Neural progenitor cell (in vitro differentiated cells): ENCODE results near the gene PIK3R2. TPM values are rescaled to one million over a fixed set of nuclear protein-coding genes. Genes with fewer than 3 reads are reported as not detected.
A peak's percentile ranks its signal among the peaks of the same experiment; 100 is the strongest.

ENCODE experiments used
- DNase-seq: peaks from one replicate; pipeline ENCODE4 v3.0.0-alpha.2; 2016; ENCODE audit warnings: low spot score
- H2AFZ ChIP-seq: fragments of 200-600 bp; sonication (generic); replicated peaks from 2 replicates; pipeline ENCODE4 v1.6.1; 2016; ENCODE audit warnings: antibody characterized with exemption
- H3F3A ChIP-seq: fragments of 200-600 bp; sonication (generic); 2 replicates; pipeline ENCODE4 v1.6.1; 2016; ENCODE audit warnings: antibody characterized with exemption, low read depth
- H3K27ac ChIP-seq: fragments of 200-600 bp; sonication (generic); 2 replicates; pipeline ENCODE4 v1.5.1; 2016; ENCODE audit warnings: mild to moderate bottlenecking
- H3K27me3 ChIP-seq: fragments of 200-600 bp; sonication (generic); 2 replicates; pipeline ENCODE4 v1.6.1; 2016; ENCODE audit warnings: mild to moderate bottlenecking, moderate library complexity
- H3K36me3 ChIP-seq: fragments of 200-600 bp; sonication (generic); 2 replicates; pipeline ENCODE4 v1.5.1; 2016
- H3K4me1 ChIP-seq: fragments of 200-600 bp; sonication (generic); 2 replicates; pipeline ENCODE4 v1.6.1; 2016; ENCODE audit warnings: mixed run types
- H3K4me2 ChIP-seq: fragments of 200-600 bp; sonication (generic); 2 replicates; pipeline ENCODE4 v1.6.1; 2016
- H3K4me3 ChIP-seq: fragments of 200-600 bp; sonication (generic); 2 replicates; pipeline ENCODE4 v1.5.1; 2016
- H3K79me2 ChIP-seq: fragments of 200-600 bp; sonication (generic); 2 replicates; pipeline ENCODE4 v1.6.1; 2016; ENCODE audit warnings: low read depth
- H3K9ac ChIP-seq: fragments of 200-600 bp; sonication (generic); 2 replicates; pipeline ENCODE4 v1.6.1; 2016
- H3K9me3 ChIP-seq: fragments of 200-600 bp; sonication (generic); 2 replicates; pipeline ENCODE4 v1.5.1; 2016; ENCODE audit warnings: low read depth
- H4K20me1 ChIP-seq: fragments of 200-600 bp; sonication (generic); 2 replicates; pipeline ENCODE4 v1.6.1; 2016; ENCODE audit warnings: low read depth
- H3K27ac Mint-ChIP-seq: 3 replicates; pipeline ENCODE4 v1.8.0; 2021; ENCODE audit warnings: mixed read lengths
- H3K27me3 Mint-ChIP-seq: 2 replicates; pipeline ENCODE4 v1.8.0; 2022; ENCODE audit warnings: low read depth, mild to moderate bottlenecking, inconsistent platforms, moderate library complexity, mixed read lengths; ENCODE audit not compliant: insufficient read depth
- H3K36me3 Mint-ChIP-seq: 3 replicates; pipeline ENCODE4 v1.8.0; 2021; ENCODE audit warnings: mixed read lengths
- H3K4me1 Mint-ChIP-seq: 3 replicates; pipeline ENCODE4 v1.8.0; 2021; ENCODE audit warnings: mixed read lengths
- H3K4me3 Mint-ChIP-seq: 3 replicates; pipeline ENCODE4 v1.8.0; 2021; ENCODE audit warnings: mild to moderate bottlenecking, moderate library complexity, mixed read lengths
- H3K9me3 Mint-ChIP-seq: 3 replicates; pipeline ENCODE4 v1.8.0; 2020; ENCODE audit warnings: mixed read lengths
- CTCF ChIP-seq: fragments of 200-600 bp; sonication (generic); IDR thresholded peaks from 2 replicates; pipeline ENCODE4 v1.5.1; 2017; ENCODE audit warnings: antibody characterized with exemption, mild to moderate bottlenecking
- EZH2 ChIP-seq: fragments of 200-600 bp; sonication (generic); IDR thresholded peaks from 2 replicates; pipeline ENCODE4 v1.6.1; 2017; ENCODE audit warnings: antibody characterized with exemption, mild to moderate bottlenecking, moderate library complexity
- EZH2phosphoT487 ChIP-seq: fragments of 200-600 bp; sonication (generic); IDR thresholded peaks from 2 replicates; pipeline ENCODE4 v1.6.1; 2017; ENCODE audit warnings: antibody characterized with exemption
- total RNA-seq: library from RNA; depleted of rRNA; stranded (reverse); fragments of >200 nt; gene quantifications from 2 replicates; pipeline ENCODE4 v1.2.3, GENCODE V29; 2015; ENCODE audit warnings: low replicate concordance

PIK3R2 gene
- total RNA-seq, 1 donor from 2014 or later: 21.4 TPM

- H3K4me1 ChIP-seq: peaks cover 10% of the 10 kb centered on the region
- no peak overlapping the region for H3K27ac ChIP-seq
- peaks cover 8% of the 10 kb centered on the region for H3K79me2 ChIP-seq
- H3K9ac ChIP-seq: no peak overlapping the region
- H3K4me3 ChIP-seq: no peak overlapping the region
- no peak for TF ChIP-seq CTCF
- no peak overlapping the region for H2AFZ ChIP-seq
- peaks cover 18% of the 10 kb centered on the region for H4K20me1 ChIP-seq
- H3K27me3 Mint-ChIP-seq: peaks cover 10% of the 10 kb centered on the region
- H3K4me1 Mint-ChIP-seq: peaks cover 19% of the 10 kb centered on the region
- no peaks in the 10 kb centered on the region for H3K9me3 ChIP-seq
- H3K36me3 Mint-ChIP-seq: peaks cover 7% of the 10 kb centered on the region
- H3K4me2 ChIP-seq: no peak overlapping the region
- H3K27ac Mint-ChIP-seq: no peak overlapping the region
- H3K27me3 ChIP-seq: no peaks in the 10 kb centered on the region
- peaks cover 22% of the 10 kb centered on the region for H3F3A ChIP-seq
- no peaks in the 10 kb centered on the region for H3K36me3 ChIP-seq
- H3K9me3 Mint-ChIP-seq: no peaks in the 10 kb centered on the region
- peak overlapping the region; percentile 48 for H3K4me3 Mint-ChIP-seq
- DNase-seq: no peak
Measured at GRCh38 chr19:18196511-18196845, 43.5 kb downstream of the PIK3R2 start.

- H3K4me3 Mint-ChIP-seq: no peak overlapping the region
- H3K4me1 Mint-ChIP-seq: peaks cover 15% of the 10 kb centered on the region
- H2AFZ ChIP-seq: no peak overlapping the region
- H4K20me1 ChIP-seq: peaks cover 18% of the 10 kb centered on the region
- H3K79me2 ChIP-seq: peaks cover 8% of the 10 kb centered on the region
- H3K27me3 ChIP-seq: peaks cover 4% of the 10 kb centered on the region
- no peaks in the 10 kb centered on the region for H3K9me3 ChIP-seq
- peaks cover 11% of the 10 kb centered on the region for H3K27me3 Mint-ChIP-seq
- DNase-seq: no peak
- no peaks in the 10 kb centered on the region for H3K9me3 Mint-ChIP-seq
- H3K4me3 ChIP-seq: no peak overlapping the region
- TF ChIP-seq EZH2: no peak
- no peak for TF ChIP-seq CTCF
- TF ChIP-seq EZH2phosphoT487: no peak
- H3K27ac ChIP-seq: no peak overlapping the region
- H3K9ac ChIP-seq: no peak overlapping the region
- peaks cover 7% of the 10 kb centered on the region for H3K4me1 ChIP-seq
- H3K27ac Mint-ChIP-seq: no peak overlapping the region
- peaks cover 8% of the 10 kb centered on the region for H3K36me3 Mint-ChIP-seq
- no peaks in the 10 kb centered on the region for H3K36me3 ChIP-seq
- peaks cover 14% of the 10 kb centered on the region for H3F3A ChIP-seq
- no peak overlapping the region for H3K4me2 ChIP-seq
Measured at GRCh38 chr19:18197306-18197705, 44.3 kb downstream of the PIK3R2 start.

- Histone ChIP-seq H3K4me2 (no peak overlapping the region), H3K27ac (no peak overlapping the region), H3K79me2 (peaks cover 8% of the 10 kb centered on the region), H3K36me3 (no peaks in the 10 kb centered on the region), H4K20me1 (peaks cover 18% of the 10 kb centered on the region), H3F3A (peaks cover 15% of the 10 kb centered on the region), H2AFZ (no peak overlapping the region), H3K9me3 (no peaks in the 10 kb centered on the region), H3K27me3 (peaks cover 10% of the 10 kb centered on the region), H3K4me1 (peaks cover 8% of the 10 kb centered on the region), H3K9ac (no peak overlapping the region), H3K4me3 (no peak overlapping the region)
- H3K27ac Mint-ChIP-seq: peak overlapping the region; percentile 53
- TF ChIP-seq CTCF: no peak
- no peak for TF ChIP-seq EZH2phosphoT487
- TF ChIP-seq EZH2: no peak
- peaks cover 12% of the 10 kb centered on the region for H3K27me3 Mint-ChIP-seq
- DNase-seq: no peak
- H3K9me3 Mint-ChIP-seq: no peaks in the 10 kb centered on the region
- H3K4me1 Mint-ChIP-seq: peaks cover 14% of the 10 kb centered on the region
- no peak overlapping the region for H3K4me3 Mint-ChIP-seq
- peaks cover 8% of the 10 kb centered on the region for H3K36me3 Mint-ChIP-seq
Measured at GRCh38 chr19:18197941-18198340, 45.0 kb downstream of the PIK3R2 start.
